NCI-H446 treated with DMSO at 0.1 percent for 48 hours (cell line): ENCODE measurements around the gene NAPB.
A peak's percentile ranks its signal among the peaks of the same experiment; 100 is the strongest.

Experiments
- DNase-seq: peaks from one replicate; lab custom pipeline; 2025; lab: John Stamatoyannopoulos, UW

Gene NAPB

DNA sequence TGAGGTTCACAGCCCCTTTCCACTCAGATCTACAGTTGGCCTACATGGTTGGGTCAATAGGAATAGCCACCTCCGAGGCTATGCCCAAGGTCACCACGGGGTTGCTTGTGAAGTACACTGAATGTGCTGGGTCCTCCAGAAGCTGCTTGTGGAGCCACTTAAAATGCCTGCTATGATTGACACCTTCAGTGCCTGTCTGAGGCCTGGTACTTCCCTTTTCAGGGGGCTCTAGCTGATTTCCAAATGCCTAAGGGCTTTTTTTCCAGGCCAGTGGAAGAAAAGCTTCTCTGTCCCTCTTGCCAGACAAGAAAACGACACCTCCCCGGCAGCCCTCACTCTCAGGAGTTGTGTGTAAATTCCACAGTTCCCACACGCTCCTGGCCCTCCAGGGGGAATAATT lies 77.0 kb downstream of the NAPB start:
- DNase-seq, result no peak

DNA sequence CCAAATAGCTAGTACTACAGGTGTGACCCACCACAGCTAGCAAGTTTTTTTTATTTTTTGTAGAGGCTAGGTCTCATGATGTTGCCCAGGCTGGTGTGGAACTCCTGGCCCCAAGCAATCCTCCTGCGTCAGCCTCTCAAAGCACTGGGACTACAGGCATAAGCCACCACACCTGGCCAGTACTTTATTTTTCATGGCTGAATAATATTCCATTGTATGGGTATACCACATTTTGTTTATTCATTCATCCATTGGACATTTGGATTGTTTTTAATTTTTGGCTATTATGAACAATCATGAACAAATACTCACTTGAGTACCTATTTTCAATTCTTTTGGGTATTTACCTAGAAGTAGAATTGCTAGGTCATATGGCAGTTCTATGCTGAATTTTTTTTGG lies 77.7 kb downstream of the NAPB start:
- DNase-seq, result no peak

DNA sequence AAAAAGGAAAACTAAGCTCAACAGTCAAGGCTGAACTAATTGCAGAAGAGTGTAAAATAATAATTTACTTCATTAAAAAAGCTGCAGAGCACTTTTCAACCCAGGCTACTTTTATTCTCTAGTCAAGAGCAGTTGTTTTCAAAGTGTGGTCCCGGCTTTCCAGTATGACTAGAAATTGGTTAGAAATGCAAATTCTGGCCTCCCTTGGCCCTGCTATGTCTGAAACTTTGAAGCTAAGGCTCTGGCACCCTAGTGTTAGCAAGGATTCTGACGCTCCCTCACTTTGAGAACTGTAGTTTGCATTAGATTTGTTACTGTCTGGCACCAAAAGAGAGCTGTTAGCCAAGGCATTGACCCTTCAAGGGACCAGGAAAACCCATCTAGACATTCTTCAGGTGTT lies 80.2 kb downstream of the NAPB start:
- DNase-seq, result no peak

DNA sequence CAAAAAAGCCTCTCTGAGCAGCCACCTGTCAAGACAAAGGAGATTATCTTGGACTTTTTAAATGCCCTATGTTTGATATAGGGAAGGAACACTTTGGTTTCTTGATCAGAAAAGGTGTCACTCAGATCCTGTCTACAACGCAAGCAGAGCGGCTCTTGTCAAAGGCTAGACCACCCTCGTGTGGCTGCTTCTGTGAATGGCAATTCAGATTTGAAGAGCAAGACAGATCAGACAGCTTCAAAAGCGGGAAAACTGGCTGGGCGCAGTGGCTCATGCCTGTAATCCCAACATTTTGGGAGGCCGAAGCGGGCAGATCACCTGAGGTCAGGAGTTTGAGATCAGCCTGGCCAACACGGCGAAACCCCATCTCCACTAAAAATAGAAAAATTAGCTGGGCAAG lies 80.8 kb downstream of the NAPB start:
- DNase-seq, result peak; percentile 24

DNA sequence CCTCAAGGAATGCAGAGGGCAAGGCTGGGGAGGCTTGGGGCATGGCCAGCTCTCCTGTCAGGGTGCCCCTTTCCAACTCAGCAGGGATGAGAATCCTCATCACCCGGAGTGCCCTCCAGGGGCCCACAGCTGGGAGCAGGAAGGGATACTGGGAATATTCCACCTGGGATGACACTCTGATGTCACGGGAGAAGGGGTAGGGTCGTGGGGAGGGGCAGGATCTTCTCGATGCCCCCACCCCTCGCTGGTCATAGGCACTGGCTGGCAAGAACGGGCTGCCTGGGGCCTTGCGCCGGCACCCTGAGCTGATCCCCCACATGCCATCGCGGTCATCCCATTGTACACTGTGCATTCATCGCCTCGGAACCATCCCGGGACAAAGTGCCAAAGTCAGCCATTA lies 81.3 kb downstream of the NAPB start:
- no peak for DNase-seq

GRCh38 chr20:23337312-23337711 lies 84.0 kb downstream of the NAPB start:
- DNase-seq, result no peak

DNA sequence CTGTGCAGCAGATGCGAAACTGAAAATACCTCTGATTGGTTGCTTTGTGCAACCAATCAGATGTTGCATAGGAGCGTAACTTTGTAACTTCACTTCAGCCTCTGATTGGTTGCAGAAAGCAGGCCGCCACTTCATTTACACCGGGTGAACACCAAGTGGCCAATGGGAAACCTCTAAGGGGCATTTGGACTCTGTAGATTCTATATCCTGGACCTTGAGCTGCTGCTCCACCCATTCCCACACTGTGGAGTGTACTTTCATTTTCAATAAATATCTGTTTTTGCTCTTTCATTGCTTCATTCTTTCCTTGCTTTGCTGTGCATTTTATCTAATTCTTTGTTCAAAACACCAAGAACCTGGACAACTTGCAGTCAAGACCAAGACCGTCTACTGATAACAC lies 84.8 kb downstream of the NAPB start:
- no peak for DNase-seq

GRCh38 chr20:23335521-23335920 lies 85.8 kb downstream of the NAPB start:
- DNase-seq, result no peak

- no peak for DNase-seq
Measured at GRCh38 chr20:23334111-23334510, 87.2 kb downstream of the NAPB start.

GRCh38 chr20:23332467-23332866 lies 88.8 kb downstream of the NAPB start:
- no peak for DNase-seq

DNA sequence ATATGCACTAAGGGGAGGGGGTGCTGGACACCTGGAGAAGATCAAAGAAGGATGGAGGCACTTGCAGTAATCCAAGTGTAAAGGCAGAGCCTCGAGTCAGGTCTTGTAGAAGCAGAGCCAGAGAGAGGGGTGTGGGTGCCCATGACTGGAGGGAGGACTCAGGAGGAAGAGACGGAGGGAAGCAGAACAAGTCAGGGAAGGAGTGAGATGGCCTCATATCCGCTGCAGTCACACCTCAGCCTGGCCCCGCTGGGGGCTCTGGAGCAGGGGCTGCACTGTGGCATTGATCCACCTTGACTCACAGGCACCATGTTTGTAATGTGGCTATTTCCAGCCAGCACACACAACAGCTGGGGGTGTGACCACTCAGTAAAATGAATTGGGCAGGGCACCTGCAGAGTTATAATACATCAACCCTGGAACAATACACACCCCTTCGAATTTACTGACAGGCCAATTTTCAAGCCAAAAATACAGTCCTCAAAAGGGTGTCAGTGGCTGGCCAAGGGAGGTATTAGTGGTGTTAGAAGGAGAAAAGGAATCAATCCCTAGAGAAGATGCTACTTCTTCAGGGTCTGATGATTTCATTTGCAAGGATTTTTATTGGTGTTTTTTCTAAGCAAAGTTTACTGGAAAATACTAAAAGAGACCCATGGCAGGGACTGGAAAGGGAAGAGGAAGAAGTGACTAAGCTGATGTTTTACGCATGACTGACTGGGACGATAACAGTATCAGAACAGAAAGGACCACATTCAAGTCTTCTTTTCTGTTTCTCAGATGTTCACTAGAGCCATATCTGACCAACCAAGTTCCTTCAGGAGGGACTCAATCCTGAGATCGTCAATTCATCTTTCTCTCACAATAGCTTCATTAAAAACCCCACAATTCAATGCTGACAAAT lies 89.6 kb downstream of the NAPB start:
- no peak for DNase-seq

DNA sequence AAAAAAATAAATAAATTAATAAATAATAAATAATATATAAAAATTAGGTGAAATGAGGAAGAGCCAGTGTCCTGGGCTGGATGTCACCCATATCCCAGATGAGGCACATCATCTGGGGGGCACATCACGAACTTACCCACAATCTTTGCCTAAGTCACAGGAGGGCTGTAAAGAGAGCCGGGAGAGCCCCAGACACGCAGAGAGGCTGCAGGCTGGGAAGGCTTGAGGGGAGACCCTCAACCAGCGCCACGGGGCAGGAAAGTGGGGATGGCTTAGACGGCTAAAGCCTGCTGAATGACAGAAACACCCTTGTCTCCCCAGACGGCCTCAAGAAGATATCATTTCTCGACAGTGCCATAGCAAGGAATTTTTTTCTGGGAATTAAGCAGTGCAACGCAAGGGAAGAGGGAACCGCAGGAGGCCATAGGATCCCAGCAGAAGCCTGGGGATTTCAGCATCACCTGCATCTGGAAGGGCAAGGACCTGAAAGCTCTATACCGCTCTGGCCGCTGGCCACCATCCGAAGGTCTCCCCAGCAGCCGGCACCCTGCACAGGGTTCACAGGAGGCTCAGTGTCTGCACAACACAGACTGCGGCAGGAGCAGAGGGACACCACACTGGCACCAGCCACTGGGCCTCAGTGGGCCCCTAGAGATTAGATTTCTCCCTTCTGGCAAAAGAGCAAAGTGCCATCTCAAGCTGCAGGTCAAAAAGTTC lies 93.5 kb downstream of the NAPB start:
- DNase-seq, result no peak

DNA sequence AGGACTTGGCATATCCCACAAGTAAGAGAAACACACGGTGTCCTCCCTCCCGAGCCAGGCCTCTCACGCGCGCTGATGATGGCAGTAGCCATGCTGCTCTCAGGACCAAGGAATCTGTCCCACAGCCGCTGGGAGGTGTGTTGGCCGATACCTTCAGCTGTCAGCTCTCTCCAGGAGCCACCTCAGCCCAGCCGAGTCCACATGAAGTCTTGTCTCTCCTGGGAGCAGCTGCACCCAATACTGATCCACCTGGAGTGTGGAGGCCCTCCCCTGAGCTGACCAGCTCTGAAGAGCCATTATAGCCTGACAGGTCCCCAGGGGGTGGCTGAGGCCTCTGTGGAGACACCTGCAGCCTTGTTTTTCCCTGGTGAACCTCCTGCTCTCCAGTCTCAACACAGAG lies 94.5 kb downstream of the NAPB start:
- DNase-seq, result no peak

GRCh38 chr20:23325107-23325506 lies 96.2 kb downstream of the NAPB start:
- DNase-seq, result no peak
